ENCODE data around the gene CHD3. TPM values are rescaled to one million over a fixed set of nuclear protein-coding genes. Genes with fewer than 3 reads are reported as not detected.
A peak's percentile ranks its signal among the peaks of the same experiment; 100 is the strongest.

The CHD3 gene
- total RNA-seq, 2 experiments from 2014 or later = 125 to 129 TPM

- H3K27ac Mint-ChIP-seq = peak overlapping the region; percentile 99
- H3K36me3 Mint-ChIP-seq (ENCODE audit: low read depth) = peaks cover 1% of the 10 kb centered on the region
- CTCF ChIA-PET = interaction anchor here (0.5 to 5.3 kb wide), 11 partner anchors 10 to 212 kb away, joined by 3 to 50 read pairs (median 7); partner anchors contain the start of genes CNTROB, CYB5D1, KDM6B and NAA38
- POLR2A ChIA-PET = interaction anchor here (0.6 to 2.4 kb wide), 9 partner anchors 9 to 329 kb away, joined by 3 to 11 read pairs (median 3); partner anchors contain the start of genes NAA38 and RNF227
- no peaks in the 10 kb centered on the region for H3K9me3 Mint-ChIP-seq (ENCODE audit: insufficient read depth)
- ATAC-seq (peak; percentile 64), DNase-seq (peak; percentile 91)
- H3K27me3 Mint-ChIP-seq (ENCODE audit: low read depth) = no peaks in the 10 kb centered on the region
- peak overlapping the region; percentile 97 for H3K4me3 Mint-ChIP-seq
- H3K4me1 Mint-ChIP-seq (ENCODE audit: low read depth) = peaks cover 38% of the 10 kb centered on the region
Measured at GRCh38 chr17:7844292-7845154, 44.1 kb upstream of the CHD3 start.

DNA sequence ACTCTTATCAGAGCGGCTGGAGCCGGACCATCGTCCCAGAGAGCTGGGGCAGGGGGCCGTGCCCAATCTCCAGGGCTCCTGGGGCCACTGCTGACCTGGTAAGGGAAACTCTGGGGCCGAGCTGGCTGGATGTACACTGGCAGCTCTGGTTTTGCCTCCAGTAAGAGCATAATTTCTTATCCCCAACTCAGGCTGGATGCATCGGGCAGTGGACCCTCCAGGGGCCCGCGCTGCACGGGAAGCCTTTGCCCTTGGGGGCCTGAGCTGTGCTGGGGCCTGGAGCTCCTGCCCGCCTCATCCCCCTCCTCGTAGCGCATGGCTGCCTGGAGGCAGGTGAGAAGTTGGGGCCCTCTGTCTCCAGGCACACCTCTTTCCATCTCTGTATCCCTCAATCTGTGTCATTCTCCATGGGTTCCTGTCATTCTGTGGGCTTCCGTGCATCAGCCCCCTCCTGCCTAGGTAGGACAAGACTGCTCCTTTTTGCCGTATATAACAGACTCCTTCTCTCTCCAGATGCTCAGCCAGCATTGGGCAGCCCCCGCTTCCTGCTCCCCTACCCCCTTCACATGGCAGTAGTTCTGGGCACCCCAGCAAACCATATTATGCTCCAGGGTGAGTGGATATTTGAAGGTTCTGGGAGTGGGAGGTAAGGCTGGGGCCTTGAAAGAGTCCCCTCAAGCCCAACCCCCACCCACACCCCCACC lies 43.1 kb upstream of the CHD3 start:
- Mint-ChIP-seq H3K4me1 (ENCODE audit: low read depth) (peaks cover 33% of the 10 kb centered on the region), H3K27me3 (ENCODE audit: low read depth) (no peaks in the 10 kb centered on the region), H3K27ac (peak overlapping the region; percentile 99), H3K36me3 (ENCODE audit: low read depth) (peaks cover 5% of the 10 kb centered on the region), H3K9me3 (ENCODE audit: insufficient read depth) (no peaks in the 10 kb centered on the region), H3K4me3 (peak overlapping the region; percentile 97)
- CTCF ChIA-PET = interaction anchor here (1.0 to 5.3 kb wide), 10 partner anchors 10 to 144 kb away, joined by 3 to 50 read pairs (median 7); partner anchors contain the start of genes CNTROB, CYB5D1, KDM6B and NAA38
- POLR2A ChIA-PET = interaction anchor here (0.5 to 2.4 kb wide), 9 partner anchors 10 to 275 kb away, joined by 3 to 11 read pairs (median 3); partner anchors contain the start of genes NAA38 and RNF227
- no peak for ATAC-seq
- no peak for DNase-seq

GRCh38 chr17:7846063-7846735 lies 42.4 kb upstream of the CHD3 start:
- no peaks in the 10 kb centered on the region for H3K27me3 Mint-ChIP-seq (ENCODE audit: low read depth)
- ChIA-PET POLR2A (interaction anchor here (0.5 to 2.4 kb wide), 2 partner anchors 10 to 11 kb away, joined by 3 to 11 read pairs; partner anchors contain the start of gene NAA38), CTCF (interaction anchor here (1.6 to 5.3 kb wide), 3 partner anchors 12 to 21 kb away, joined by 7 to 50 read pairs (median 14); partner anchors contain the start of gene KDM6B)
- peak overlapping the region; percentile 39 for H3K27ac Mint-ChIP-seq
- H3K4me1 Mint-ChIP-seq (ENCODE audit: low read depth) = peaks cover 33% of the 10 kb centered on the region
- H3K4me3 Mint-ChIP-seq = no peak overlapping the region
- DNase-seq = no peak
- ATAC-seq = no peak
- no peaks in the 10 kb centered on the region for H3K9me3 Mint-ChIP-seq (ENCODE audit: insufficient read depth)
- H3K36me3 Mint-ChIP-seq (ENCODE audit: low read depth) = peaks cover 5% of the 10 kb centered on the region

GRCh38 chr17:7846765-7847661 lies 41.6 kb upstream of the CHD3 start:
- Mint-ChIP-seq H3K27me3 (ENCODE audit: low read depth) (no peaks in the 10 kb centered on the region), H3K4me1 (ENCODE audit: low read depth) (peaks cover 38% of the 10 kb centered on the region), H3K36me3 (ENCODE audit: low read depth) (peaks cover 6% of the 10 kb centered on the region), H3K9me3 (ENCODE audit: insufficient read depth) (no peaks in the 10 kb centered on the region), H3K4me3 (no peak overlapping the region), H3K27ac (no peak overlapping the region)
- ATAC-seq (no peak), DNase-seq (no peak)
- ChIA-PET POLR2A (interaction anchor here (0.8 kb wide), 1 partner anchor 10 kb away, joined by 5 read pairs; no protein-coding TSS in a partner anchor), CTCF (interaction anchor here (5.3 kb wide), 1 partner anchor 13 kb away, joined by 50 read pairs; the partner anchor contains the start of gene KDM6B)

DNA sequence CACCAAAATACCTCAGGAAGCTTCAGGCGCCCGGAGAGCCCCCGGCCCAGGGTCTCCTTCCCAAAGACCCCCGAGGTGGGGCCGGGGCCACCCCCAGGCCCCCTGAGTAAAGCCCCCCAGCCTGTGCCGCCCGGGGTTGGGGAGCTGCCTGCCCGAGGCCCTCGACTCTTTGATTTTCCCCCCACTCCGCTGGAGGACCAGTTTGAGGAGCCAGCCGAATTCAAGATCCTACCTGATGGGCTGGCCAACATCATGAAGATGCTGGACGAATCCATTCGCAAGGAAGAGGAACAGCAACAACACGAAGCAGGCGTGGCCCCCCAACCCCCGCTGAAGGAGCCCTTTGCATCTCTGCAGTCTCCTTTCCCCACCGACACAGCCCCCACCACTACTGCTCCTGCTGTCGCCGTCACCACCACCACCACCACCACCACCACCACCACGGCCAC lies 40.4 kb upstream of the CHD3 start:
- no peaks in the 10 kb centered on the region for H3K9me3 Mint-ChIP-seq (ENCODE audit: insufficient read depth)
- no peak for DNase-seq
- H3K27ac Mint-ChIP-seq = no peak overlapping the region
- no peak overlapping the region for H3K4me3 Mint-ChIP-seq
- peaks cover 6% of the 10 kb centered on the region for H3K36me3 Mint-ChIP-seq (ENCODE audit: low read depth)
- H3K4me1 Mint-ChIP-seq (ENCODE audit: low read depth) = peaks cover 32% of the 10 kb centered on the region
- no peak for ATAC-seq
- POLR2A ChIA-PET = interaction anchor here (0.8 kb wide), 1 partner anchor 11 kb away, joined by 5 read pairs; no protein-coding TSS in a partner anchor
- no peaks in the 10 kb centered on the region for H3K27me3 Mint-ChIP-seq (ENCODE audit: low read depth)
- CTCF ChIA-PET = no interaction called here

DNA sequence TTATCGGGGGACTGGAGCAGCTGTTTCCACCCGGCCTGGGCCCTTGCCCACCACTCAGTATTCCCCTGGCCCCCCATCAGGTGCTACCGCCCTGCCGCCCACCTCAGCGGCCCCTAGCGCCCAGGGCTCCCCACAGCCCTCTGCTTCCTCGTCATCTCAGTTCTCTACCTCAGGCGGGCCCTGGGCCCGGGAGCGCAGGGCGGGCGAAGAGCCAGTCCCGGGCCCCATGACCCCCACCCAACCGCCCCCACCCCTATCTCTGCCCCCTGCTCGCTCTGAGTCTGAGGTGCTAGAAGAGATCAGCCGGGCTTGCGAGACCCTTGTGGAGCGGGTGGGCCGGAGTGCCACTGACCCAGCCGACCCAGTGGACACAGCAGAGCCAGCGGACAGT lies 39.9 kb upstream of the CHD3 start:
- ChIA-PET CTCF (interaction anchor here (1.0 to 1.1 kb wide), 2 partner anchors 8 to 11 kb away, joined by 3 read pairs; no protein-coding TSS in a partner anchor), POLR2A (no interaction called here)
- ATAC-seq (no peak), DNase-seq (no peak)
- Mint-ChIP-seq H3K4me3 (no peak overlapping the region), H3K36me3 (ENCODE audit: low read depth) (peaks cover 6% of the 10 kb centered on the region), H3K9me3 (ENCODE audit: insufficient read depth) (no peaks in the 10 kb centered on the region), H3K4me1 (ENCODE audit: low read depth) (peaks cover 32% of the 10 kb centered on the region), H3K27ac (no peak overlapping the region), H3K27me3 (ENCODE audit: low read depth) (no peaks in the 10 kb centered on the region)

DNA sequence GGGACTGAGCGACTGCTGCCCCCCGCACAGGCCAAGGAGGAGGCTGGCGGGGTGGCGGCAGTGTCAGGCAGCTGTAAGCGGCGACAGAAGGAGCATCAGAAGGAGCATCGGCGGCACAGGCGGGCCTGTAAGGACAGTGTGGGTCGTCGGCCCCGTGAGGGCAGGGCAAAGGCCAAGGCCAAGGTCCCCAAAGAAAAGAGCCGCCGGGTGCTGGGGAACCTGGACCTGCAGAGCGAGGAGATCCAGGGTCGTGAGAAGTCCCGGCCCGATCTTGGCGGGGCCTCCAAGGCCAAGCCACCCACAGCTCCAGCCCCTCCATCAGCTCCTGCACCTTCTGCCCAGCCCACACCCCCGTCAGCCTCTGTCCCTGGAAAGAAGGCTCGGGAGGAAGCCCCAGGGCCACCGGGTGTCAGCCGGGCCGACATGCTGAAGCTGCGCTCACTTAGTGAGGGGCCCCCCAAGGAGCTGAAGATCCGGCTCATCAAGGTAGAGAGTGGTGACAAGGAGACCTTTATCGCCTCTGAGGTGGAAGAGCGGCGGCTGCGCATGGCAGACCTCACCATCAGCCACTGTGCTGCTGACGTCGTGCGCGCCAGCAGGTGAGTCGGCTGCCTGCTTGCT lies 39.3 kb upstream of the CHD3 start:
- DNase-seq (no peak), ATAC-seq (no peak)
- Mint-ChIP-seq H3K4me3 (no peak overlapping the region), H3K4me1 (ENCODE audit: low read depth) (peaks cover 32% of the 10 kb centered on the region), H3K36me3 (ENCODE audit: low read depth) (peaks cover 6% of the 10 kb centered on the region), H3K27ac (no peak overlapping the region), H3K27me3 (ENCODE audit: low read depth) (no peaks in the 10 kb centered on the region), H3K9me3 (ENCODE audit: insufficient read depth) (no peaks in the 10 kb centered on the region)
- CTCF ChIA-PET = interaction anchor here (1.0 to 3.1 kb wide), 4 partner anchors 9 to 26 kb away, joined by 3 to 28 read pairs (median 7); partner anchors contain the start of gene KDM6B
- POLR2A ChIA-PET = no interaction called here

- no peak overlapping the region for H3K27ac Mint-ChIP-seq
- ChIA-PET POLR2A (interaction anchor here (1.0 kb wide), 1 partner anchor 13 kb away, joined by 4 read pairs; no protein-coding TSS in a partner anchor), CTCF (interaction anchor here (0.8 to 3.1 kb wide), 7 partner anchors 9 to 141 kb away, joined by 3 to 28 read pairs (median 5); partner anchors contain the start of gene KDM6B)
- H3K36me3 Mint-ChIP-seq (ENCODE audit: low read depth) = peaks cover 6% of the 10 kb centered on the region
- peaks cover 32% of the 10 kb centered on the region for H3K4me1 Mint-ChIP-seq (ENCODE audit: low read depth)
- no peak for DNase-seq
- no peaks in the 10 kb centered on the region for H3K9me3 Mint-ChIP-seq (ENCODE audit: insufficient read depth)
- no peak overlapping the region for H3K4me3 Mint-ChIP-seq
- no peaks in the 10 kb centered on the region for H3K27me3 Mint-ChIP-seq (ENCODE audit: low read depth)
- no peak for ATAC-seq
Measured at GRCh38 chr17:7849751-7850504, 38.7 kb upstream of the CHD3 start.

GRCh38 chr17:7850701-7851437 lies 37.7 kb upstream of the CHD3 start:
- peak overlapping the region; percentile 82 for H3K4me3 Mint-ChIP-seq
- H3K9me3 Mint-ChIP-seq (ENCODE audit: insufficient read depth) = no peaks in the 10 kb centered on the region

More at GRCh38 chr17:7850701-7851437, 37.7 kb upstream of the CHD3 start:
- ChIA-PET CTCF (interaction anchor here (0.6 to 3.1 kb wide), 16 partner anchors 9 to 268 kb away, joined by 3 to 28 read pairs (median 4); partner anchors contain the start of gene KDM6B), POLR2A (interaction anchor here (0.6 to 1.0 kb wide), 2 partner anchors 14 to 16 kb away, joined by 3 to 4 read pairs; no protein-coding TSS in a partner anchor)
- Mint-ChIP-seq H3K27me3 (ENCODE audit: low read depth) (no peaks in the 10 kb centered on the region), H3K4me1 (ENCODE audit: low read depth) (peaks cover 28% of the 10 kb centered on the region), H3K27ac (peak overlapping the region; percentile 67), H3K36me3 (ENCODE audit: low read depth) (peaks cover 9% of the 10 kb centered on the region)
- ATAC-seq (no peak), DNase-seq (no peak)

Data from activated CD8-positive, alpha-beta T cell treated with anti-CD3 and anti-CD28 coated beads, Interleukin-2, amount 10 ng/mL, durations not matched to agents 7 days and 5 days (primary cell).